Tibial nerve (tissue), 4 donors: ENCODE measurements around the gene PLGRKT. TPM values are rescaled to one million over a fixed set of nuclear protein-coding genes. Genes with fewer than 3 reads are reported as not detected.
"Not testable (repeated sequence)": the region's sequence is repeated elsewhere in the genome, so short reads cannot be mapped to it uniquely, and the experiment has no call there.

ENCODE experiments used
- DNase-seq, 2 donors: peaks; one replicate each; pipeline ENCODE4 v3.0.0-alpha.2; 2019; ENCODE audit warnings: low spot score in 2 of 2
- H3K27ac ChIP-seq, 4 donors: fragments of 200-600 bp; sonication (generic) in 3 of 4; one replicate each; pipeline ENCODE4 v1.5.1; 2017 to 2019; ENCODE audit warnings: mild to moderate bottlenecking in 1 of 4
- H3K27me3 ChIP-seq, 2 donors: fragments of 200-600 bp; sonication (generic) in 1 of 2; one replicate each; pipeline versions ENCODE4 v1.5.1 to v1.6.0; 2017 to 2019
- H3K36me3 ChIP-seq, 3 donors: fragments of 200-600 bp; sonication (generic); one replicate each; pipeline ENCODE4 v1.5.1; 2018 to 2019
- H3K4me1 ChIP-seq, 4 donors: fragments of 200-600 bp; sonication (generic) in 3 of 4; one replicate each; pipeline ENCODE4 v1.5.1; 2017 to 2019
- H3K4me3 ChIP-seq, 4 donors: fragments of 200-600 bp; sonication (generic) in 3 of 4; one replicate each; pipeline ENCODE4 v1.5.1; 2017 to 2019; ENCODE audit warnings: mild to moderate bottlenecking in 1 of 4, moderate library complexity in 1 of 4
- H3K9me3 ChIP-seq, 4 donors: fragments of 200-600 bp; sonication (generic) in 3 of 4; one replicate each; pipeline ENCODE4 v1.5.1; 2017 to 2019
- EP300 ChIP-seq, 2 donors: sonication (generic); formaldehyde crosslinking; IDR thresholded peaks; one replicate each; pipeline ENCODE4 v1.6.1; 2017; ENCODE audit warnings: antibody characterized with exemption in 2 of 2, mild to moderate bottlenecking in 1 of 2
- POLR2A ChIP-seq, 2 donors: fragments of 450-650 bp; IDR thresholded peaks; one replicate each; pipeline ENCODE4 v1.6.1; 2017; ENCODE audit warnings: antibody characterized with exemption in 2 of 2, mild to moderate bottlenecking in 2 of 2, moderate library complexity in 2 of 2
- WGBS, 2 donors: methylation state at CpG; one replicate each; pipeline ENCODE4 v1.1.5; 2018; 5-methylcytosine and 5-hydroxymethylcytosine counted together
- total RNA-seq, 4 donors: library from RNA; depleted of rRNA; stranded (reverse); fragments of >200 nt; gene quantifications; one replicate each; pipeline ENCODE4 v1.1.0, GENCODE V29; 2016
- TF ChIP-seq, protein P1 (sequence below), 5 experiments: fragments of 200-600 bp in 3 of 5; fragments of 450-650 bp in 2 of 5; sonication (generic) in 3 of 5; IDR thresholded peaks; one replicate each; pipeline ENCODE4 v1.5.1; 2016 to 2019; ENCODE audit warnings: antibody characterized with exemption in 5 of 5, mild to moderate bottlenecking in 3 of 5, moderate library complexity in 2 of 5

PLGRKT gene
- total RNA-seq, 4 donors from 2014 or later = 8.4 to 12.0 (median 9.3) TPM

GRCh38 chr9:5336688-5337087, 101.0 kb downstream of the PLGRKT start:
- no peaks in the 10 kb centered on the region for H3K27me3 ChIP-seq
- no peak overlapping the region for H3K4me3 ChIP-seq
- H3K4me1 ChIP-seq = peaks cover 0 to 3% (median 0%) of the 10 kb centered on the region in 4 donors
- H3K36me3 ChIP-seq = no peaks in the 10 kb centered on the region
- no peak for DNase-seq
- no peak overlapping the region for H3K27ac ChIP-seq
- no peaks in the 10 kb centered on the region for H3K9me3 ChIP-seq
- WGBS, 2 donors = 71 to 74% methylated on average over 4 of the region's 4 CpGs
- TF ChIP-seq POLR2A (IDR thresholded peaks at IDR 0.05) = no peak
- no peak for TF ChIP-seq EP300 (IDR thresholded peaks at IDR 0.05)
- TF ChIP-seq, protein P1, sequence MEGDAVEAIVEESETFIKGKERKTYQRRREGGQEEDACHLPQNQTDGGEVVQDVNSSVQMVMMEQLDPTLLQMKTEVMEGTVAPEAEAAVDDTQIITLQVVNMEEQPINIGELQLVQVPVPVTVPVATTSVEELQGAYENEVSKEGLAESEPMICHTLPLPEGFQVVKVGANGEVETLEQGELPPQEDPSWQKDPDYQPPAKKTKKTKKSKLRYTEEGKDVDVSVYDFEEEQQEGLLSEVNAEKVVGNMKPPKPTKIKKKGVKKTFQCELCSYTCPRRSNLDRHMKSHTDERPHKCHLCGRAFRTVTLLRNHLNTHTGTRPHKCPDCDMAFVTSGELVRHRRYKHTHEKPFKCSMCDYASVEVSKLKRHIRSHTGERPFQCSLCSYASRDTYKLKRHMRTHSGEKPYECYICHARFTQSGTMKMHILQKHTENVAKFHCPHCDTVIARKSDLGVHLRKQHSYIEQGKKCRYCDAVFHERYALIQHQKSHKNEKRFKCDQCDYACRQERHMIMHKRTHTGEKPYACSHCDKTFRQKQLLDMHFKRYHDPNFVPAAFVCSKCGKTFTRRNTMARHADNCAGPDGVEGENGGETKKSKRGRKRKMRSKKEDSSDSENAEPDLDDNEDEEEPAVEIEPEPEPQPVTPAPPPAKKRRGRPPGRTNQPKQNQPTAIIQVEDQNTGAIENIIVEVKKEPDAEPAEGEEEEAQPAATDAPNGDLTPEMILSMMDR (IDR thresholded peaks at IDR 0.05) = no peak

- H3K27me3 ChIP-seq, H3K27ac ChIP-seq, H3K4me3 ChIP-seq, DNase-seq, H3K4me1 ChIP-seq, H3K9me3 ChIP-seq, H3K36me3 ChIP-seq: not testable (repeated sequence)
- whole genome bisulfite sequencing, 2 donors = 85 to 87% methylated on average over 3 of the region's 3 CpGs
Observed at GRCh38 chr9:5331276-5331675, 106.4 kb downstream of the PLGRKT start.

DNA sequence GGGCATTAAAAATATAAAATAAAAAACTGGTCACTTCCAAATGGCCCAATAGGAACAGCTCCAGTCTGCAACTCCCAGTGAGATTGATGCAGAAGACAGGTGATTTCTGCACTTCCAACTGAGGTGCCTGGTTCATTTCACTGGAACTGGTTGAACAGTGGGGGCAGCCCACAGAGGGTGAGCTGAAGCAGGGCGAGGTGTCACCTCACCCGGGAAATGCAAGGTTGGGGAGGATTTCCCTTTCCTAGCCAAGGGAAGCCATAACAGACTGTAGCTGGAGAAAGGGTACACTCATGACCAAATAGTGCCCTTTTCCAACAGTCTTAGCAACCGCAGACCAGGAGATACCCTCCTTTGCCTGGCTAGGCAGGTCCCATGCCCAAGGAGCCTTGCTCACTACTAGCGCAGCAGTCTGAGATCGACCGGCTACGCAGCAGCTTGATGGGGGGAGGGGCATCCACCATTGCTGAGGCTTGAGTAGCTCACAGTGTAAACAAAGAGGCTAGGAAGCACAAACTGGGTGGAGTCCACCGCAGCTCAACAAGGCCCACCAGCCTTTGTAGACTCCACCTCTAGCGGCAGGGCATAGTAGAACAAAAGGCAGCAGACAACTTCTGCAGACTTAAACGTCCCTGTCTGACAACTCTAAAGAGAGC, 110.7 kb downstream of the PLGRKT start:
- no peaks in the 10 kb centered on the region for H3K4me1 ChIP-seq
- H3K27me3 ChIP-seq = no peaks in the 10 kb centered on the region
- TF ChIP-seq, protein P1 (IDR thresholded peaks at IDR 0.05) = no peak
- TF ChIP-seq POLR2A (IDR thresholded peaks at IDR 0.05) = no peak
- TF ChIP-seq EP300 (IDR thresholded peaks at IDR 0.05) = no peak
- no peak overlapping the region for H3K4me3 ChIP-seq
- no peak for DNase-seq
- no peaks in the 10 kb centered on the region for H3K9me3 ChIP-seq
- no peak overlapping the region for H3K27ac ChIP-seq
- H3K36me3 ChIP-seq = no peaks in the 10 kb centered on the region
- WGBS, 2 donors = 66 to 68% methylated on average over 10 of the region's 10 CpGs

- no peak for DNase-seq
- no peak overlapping the region for H3K27ac ChIP-seq
- H3K9me3 ChIP-seq = no peaks in the 10 kb centered on the region
- H3K4me1 ChIP-seq = no peaks in the 10 kb centered on the region
- TF ChIP-seq, protein P1 (IDR thresholded peaks at IDR 0.05) = no peak
- no peak for TF ChIP-seq EP300 (IDR thresholded peaks at IDR 0.05)
- no peak for TF ChIP-seq POLR2A (IDR thresholded peaks at IDR 0.05)
- H3K36me3 ChIP-seq = no peaks in the 10 kb centered on the region
- H3K4me3 ChIP-seq = no peak overlapping the region
- H3K27me3 ChIP-seq = no peaks in the 10 kb centered on the region
Observed at GRCh38 chr9:5326187-5326586, 111.5 kb downstream of the PLGRKT start.

GRCh38 chr9:5321601-5322000, 116.1 kb downstream of the PLGRKT start:
- 77 to 82% methylated on average over 1 of the region's 1 CpG for WGBS, 2 donors
- not testable (repeated sequence) for H3K27me3 ChIP-seq, H3K27ac ChIP-seq, H3K4me3 ChIP-seq, H3K9me3 ChIP-seq, H3K4me1 ChIP-seq, H3K36me3 ChIP-seq, DNase-seq

DNA sequence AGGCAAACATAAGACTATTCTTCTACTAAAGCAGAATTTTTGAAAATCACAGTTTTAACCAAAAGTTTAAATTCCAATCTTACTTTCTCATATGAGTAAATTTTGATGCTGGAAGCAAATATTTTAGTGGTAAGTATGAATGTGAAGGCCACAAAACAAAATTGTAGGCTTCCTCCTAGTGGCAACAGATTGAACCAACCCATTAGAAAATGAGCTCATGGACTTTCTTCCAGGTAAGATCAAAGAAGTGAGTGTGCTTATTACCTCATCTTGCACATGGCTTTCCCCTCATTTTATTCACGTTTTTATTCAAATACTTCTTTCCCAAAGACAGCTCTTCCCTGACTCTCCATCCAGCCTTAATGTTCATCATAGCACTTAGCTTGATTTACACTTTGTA, 116.7 kb downstream of the PLGRKT start:
- TF ChIP-seq POLR2A (IDR thresholded peaks at IDR 0.05) = no peak
- TF ChIP-seq EP300 (IDR thresholded peaks at IDR 0.05) = no peak
- TF ChIP-seq, protein P1 (IDR thresholded peaks at IDR 0.05) = no peak
- no peak for DNase-seq
- Histone ChIP-seq H3K36me3 (no peaks in the 10 kb centered on the region), H3K4me3 (no peak overlapping the region), H3K9me3 (peaks cover 0 to 7% (median 3%) of the 10 kb centered on the region in 4 donors), H3K27me3 (no peaks in the 10 kb centered on the region), H3K4me1 (no peaks in the 10 kb centered on the region), H3K27ac (no peak overlapping the region)
- 17 to 34% methylated on average over 1 of the region's 1 CpG for WGBS, 2 donors

- not testable (repeated sequence) for H3K4me3 ChIP-seq, H3K4me1 ChIP-seq, DNase-seq, H3K27ac ChIP-seq, H3K27me3 ChIP-seq, H3K36me3 ChIP-seq
- peaks cover 0 to 26% (median 6%) of the 10 kb centered on the region in 4 donors for H3K9me3 ChIP-seq
- 95 to 100% methylated on average over 1 of the region's 1 CpG for WGBS, 2 donors
Observed at GRCh38 chr9:5316406-5316805, 121.3 kb downstream of the PLGRKT start.
